Activated CD4-positive, alpha-beta T cell treated with anti-CD3 and anti-CD28 coated beads, Interleukin-10, Interleukin-2, amounts not matched to agents 100 ng/mL and 50 ng/mL, durations not matched to agents 16 hours and 8 hours (primary cell): ENCODE data around the gene CIDEA.

Source experiments
- DNase-seq: peaks from one replicate; pipeline ENCODE4 v3.0.0-alpha.2; 2020

CIDEA gene

DNA sequence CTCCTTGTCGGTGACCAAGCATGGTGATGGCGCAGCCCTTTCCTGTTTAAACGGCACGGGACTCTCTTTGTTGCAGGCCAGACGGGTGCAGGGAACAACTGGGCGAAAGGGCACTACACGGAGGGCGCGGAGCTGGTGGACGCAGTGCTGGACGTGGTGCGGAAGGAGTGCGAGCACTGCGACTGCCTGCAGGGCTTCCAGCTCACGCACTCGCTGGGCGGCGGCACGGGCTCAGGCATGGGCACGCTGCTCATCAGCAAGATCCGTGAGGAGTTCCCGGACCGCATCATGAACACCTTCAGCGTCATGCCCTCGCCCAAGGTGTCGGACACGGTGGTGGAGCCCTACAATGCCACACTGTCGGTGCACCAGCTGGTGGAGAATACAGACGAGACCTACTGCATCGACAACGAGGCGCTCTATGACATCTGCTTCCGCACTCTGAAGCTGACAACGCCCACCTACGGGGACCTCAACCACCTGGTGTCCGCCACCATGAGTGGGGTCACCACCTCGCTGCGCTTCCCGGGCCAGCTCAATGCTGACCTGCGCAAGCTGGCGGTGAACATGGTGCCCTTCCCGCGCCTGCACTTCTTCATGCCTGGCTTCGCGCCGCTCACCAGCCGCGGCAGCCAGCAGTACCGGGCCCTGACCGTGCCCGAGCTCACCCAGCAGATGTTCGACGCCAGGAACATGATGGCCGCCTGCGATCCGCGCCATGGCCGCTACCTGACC, 71.0 kb downstream of the CIDEA start:
- DNase-seq, result no peak

DNA sequence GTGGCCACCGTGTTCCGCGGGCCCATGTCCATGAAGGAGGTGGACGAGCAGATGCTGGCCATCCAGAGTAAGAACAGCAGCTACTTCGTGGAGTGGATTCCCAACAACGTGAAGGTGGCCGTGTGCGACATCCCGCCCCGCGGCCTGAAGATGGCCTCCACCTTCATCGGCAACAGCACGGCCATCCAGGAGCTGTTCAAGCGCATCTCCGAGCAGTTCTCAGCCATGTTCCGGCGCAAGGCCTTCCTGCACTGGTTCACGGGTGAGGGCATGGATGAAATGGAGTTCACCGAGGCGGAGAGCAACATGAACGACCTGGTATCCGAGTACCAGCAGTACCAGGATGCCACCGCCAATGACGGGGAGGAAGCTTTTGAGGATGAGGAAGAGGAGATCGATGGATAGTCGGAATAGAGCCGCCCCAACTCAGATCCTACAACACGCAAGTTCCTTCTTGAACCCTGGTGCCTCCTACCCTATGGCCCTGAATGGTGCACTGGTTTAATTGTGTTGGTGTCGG, 71.6 kb downstream of the CIDEA start:
- no peak for DNase-seq

DNA sequence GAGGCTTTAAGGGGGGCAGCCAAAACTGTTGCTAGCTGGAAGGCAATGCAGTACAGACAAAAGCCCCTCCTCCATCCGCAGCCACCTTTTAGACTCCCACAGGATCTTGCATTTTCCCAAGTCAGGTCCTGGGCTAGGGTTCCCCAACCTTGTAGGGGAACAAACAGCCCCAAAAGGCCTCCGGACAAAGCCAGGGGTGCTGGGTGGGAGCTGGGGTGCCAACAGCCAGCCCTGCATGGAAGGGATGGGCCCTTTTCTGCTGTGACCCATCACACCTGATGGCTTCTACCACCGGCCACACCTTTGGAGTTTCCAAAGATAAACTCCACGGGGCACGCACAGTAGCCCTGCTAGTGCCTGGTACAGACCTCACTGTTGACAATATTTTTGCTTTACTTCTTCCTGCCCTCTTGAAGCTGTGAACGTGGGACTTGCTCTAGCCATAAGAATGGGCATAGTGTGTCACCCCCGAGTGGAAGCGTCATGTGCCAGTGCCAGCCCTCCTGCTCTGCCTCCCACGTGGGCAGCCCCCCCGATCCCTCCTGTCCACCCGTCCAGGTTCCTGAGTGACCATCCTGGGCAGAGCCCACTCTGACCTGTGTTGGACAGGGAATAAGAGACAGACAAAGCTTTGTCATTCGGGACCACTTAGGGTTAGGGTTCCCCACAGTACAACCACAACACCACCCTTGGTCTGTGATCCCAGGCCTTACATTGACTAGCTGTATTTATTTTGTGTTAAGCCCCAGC, 72.7 kb downstream of the CIDEA start:
- DNase-seq, result no peak
